ENCODE measurements around the gene DMD.

DNA sequence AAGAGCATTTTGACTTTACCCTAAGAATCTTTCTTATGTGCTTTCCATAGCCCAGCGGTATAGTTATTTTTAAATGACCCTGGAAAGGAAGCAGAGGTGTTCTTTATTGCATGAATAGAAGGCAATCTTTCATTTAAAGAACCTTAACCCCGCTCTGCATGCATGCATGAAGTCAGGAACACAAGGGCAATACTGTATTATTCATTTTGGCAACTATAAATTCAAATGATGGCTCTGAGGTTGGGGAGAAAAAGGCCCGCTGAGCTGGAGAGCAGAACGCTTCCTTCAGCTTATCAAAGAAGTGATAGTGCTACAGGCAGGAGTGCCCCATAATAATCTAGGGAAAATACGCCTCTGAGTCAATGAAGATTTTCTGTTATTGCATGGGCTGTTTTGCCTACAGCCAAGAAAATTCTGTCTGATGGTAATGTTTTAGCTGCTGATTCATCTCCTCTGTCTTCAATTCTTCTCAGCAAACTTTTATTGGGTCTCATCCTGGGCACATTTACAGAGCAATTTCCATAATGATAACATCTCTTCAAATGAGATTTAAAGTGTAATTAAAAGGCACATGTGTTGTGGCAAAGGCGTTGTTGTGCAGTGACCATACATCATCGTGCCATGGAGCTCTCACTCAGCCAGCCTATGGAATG, 1687.3 kb downstream of the DMD start:
- TF ChIP-seq POLR2AphosphoS5 (IDR thresholded peaks at IDR 0.05) (no peak), EP300 (IDR thresholded peaks at IDR 0.05) (no peak)
- TF ChIP-seq, protein P1, sequence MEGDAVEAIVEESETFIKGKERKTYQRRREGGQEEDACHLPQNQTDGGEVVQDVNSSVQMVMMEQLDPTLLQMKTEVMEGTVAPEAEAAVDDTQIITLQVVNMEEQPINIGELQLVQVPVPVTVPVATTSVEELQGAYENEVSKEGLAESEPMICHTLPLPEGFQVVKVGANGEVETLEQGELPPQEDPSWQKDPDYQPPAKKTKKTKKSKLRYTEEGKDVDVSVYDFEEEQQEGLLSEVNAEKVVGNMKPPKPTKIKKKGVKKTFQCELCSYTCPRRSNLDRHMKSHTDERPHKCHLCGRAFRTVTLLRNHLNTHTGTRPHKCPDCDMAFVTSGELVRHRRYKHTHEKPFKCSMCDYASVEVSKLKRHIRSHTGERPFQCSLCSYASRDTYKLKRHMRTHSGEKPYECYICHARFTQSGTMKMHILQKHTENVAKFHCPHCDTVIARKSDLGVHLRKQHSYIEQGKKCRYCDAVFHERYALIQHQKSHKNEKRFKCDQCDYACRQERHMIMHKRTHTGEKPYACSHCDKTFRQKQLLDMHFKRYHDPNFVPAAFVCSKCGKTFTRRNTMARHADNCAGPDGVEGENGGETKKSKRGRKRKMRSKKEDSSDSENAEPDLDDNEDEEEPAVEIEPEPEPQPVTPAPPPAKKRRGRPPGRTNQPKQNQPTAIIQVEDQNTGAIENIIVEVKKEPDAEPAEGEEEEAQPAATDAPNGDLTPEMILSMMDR (IDR thresholded peaks at IDR 0.05), result no peak

Data from sigmoid colon (tissue), 4 donors.